Neuron (in vitro differentiated cells): ENCODE measurements around the gene FXYD5.

Source experiments
- H2AFZ ChIP-seq: one replicate; pipeline ENCODE4 v1.6.1; 2013; ENCODE audit warnings: low read depth, mild to moderate bottlenecking, inconsistent platforms, low read length, moderate library complexity
- H3K27me3 ChIP-seq: one replicate; pipeline ENCODE4 v1.6.1; 2013; ENCODE audit warnings: low read length; ENCODE audit not compliant: insufficient read depth
- H3K36me3 ChIP-seq: one replicate; pipeline ENCODE4 v1.6.1; 2013; ENCODE audit warnings: low read length; ENCODE audit not compliant: insufficient read depth
- H3K4me1 ChIP-seq: one replicate; pipeline ENCODE4 v1.6.1; 2013; ENCODE audit warnings: low read length; ENCODE audit not compliant: insufficient read depth
- H3K4me3 ChIP-seq: 2 replicates; pipeline ENCODE4 v1.5.1; 2013; ENCODE audit warnings: mild to moderate bottlenecking, low read length, moderate library complexity
- H3K9me3 ChIP-seq: one replicate; pipeline ENCODE4 v1.6.1; 2013; ENCODE audit warnings: low read length

The FXYD5 gene

DNA sequence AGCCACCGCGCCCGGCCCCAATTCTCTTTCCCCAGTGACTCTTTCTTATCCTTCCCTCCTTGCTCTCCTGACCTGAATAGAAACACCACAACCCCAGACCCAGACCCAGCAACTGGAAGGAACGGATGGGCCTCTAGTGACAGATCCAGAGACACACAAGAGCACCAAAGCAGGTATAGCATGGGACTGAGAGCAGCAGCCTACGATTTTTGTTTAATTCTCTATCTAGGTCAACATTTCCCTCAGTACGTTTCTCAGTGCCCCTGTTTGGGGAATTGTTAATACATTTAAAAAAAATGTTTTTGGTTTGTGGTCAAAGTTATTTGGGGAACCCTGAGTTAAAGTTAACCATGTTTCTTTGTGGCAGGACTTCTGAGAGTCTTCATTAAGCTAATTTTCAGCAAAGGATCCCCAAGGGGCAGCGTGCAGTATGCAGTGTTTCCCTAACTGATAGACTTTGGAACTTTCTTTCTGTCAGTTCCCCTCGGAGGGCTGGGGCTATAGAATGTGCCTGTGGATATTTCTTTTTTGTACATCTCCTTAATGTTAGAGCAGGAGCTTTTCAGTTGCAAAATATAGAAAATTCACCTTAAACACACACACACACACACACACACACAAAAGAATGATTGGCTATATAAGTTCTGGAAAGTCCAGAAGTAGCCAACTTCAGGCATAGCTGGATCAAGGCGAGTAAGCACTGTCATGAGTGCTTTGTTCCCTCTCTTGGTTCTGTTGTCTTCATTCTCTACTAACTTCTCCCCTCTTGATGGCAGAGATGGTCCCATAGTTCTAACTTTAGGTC is 6.3 kb downstream of the FXYD5 start:
- Histone ChIP-seq H3K27me3 (peaks cover 12% of the 10 kb centered on the region), H3K4me3 (no peak overlapping the region), H3K36me3 (no peaks in the 10 kb centered on the region), H3K4me1 (peaks cover 20% of the 10 kb centered on the region), H3K9me3 (peaks cover 3% of the 10 kb centered on the region), H2AFZ (no peak overlapping the region)

- Histone ChIP-seq H3K36me3 (no peaks in the 10 kb centered on the region), H3K27me3 (peaks cover 7% of the 10 kb centered on the region), H3K4me1 (peaks cover 23% of the 10 kb centered on the region), H3K4me3 (no peak overlapping the region), H3K9me3 (peaks cover 3% of the 10 kb centered on the region), H2AFZ (no peak overlapping the region)
Measured at GRCh38 chr19:35161434-35161743, 6.9 kb downstream of the FXYD5 start.

DNA sequence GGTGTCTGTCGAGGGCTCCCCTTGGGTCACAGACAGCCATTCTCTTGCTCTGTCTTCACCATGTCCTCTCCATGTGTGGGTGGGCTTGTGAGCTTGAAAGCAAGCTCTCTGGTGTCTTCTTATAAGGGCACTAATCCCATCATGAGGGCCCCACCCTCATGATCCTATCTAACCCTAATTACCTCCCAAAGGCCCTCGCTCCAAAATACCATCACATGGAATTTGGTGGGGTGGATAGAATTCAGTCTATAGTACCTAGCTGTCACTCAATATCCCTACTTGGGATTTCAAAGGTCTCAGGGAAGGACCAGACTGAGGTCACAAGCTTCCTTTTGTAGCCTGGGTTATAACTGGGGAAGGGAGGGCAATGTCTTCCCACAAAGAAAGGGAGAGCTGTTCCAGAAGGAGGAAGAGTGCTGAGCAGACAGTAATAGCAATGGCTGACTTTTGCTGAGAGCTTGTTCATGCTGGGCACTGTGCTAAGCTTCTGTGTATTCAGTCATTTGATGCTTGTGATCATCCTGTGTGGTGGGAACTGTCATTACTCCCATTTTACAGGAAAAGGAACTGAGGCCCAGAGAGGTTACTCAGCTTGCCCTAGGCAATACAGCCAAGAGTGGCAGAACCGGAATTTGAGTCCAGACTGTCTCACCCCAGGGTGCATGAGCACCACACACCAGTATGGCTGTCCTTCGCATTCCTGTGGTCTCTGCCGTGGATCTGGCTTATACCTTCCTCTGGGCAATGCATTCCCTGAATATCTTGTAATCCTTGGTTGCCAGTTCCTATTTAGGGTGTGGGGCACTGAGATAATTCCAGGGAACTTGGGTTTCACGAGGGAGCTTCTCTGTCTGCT is 8.2 kb downstream of the FXYD5 start:
- Histone ChIP-seq H2AFZ (no peak overlapping the region), H3K4me1 (peaks cover 25% of the 10 kb centered on the region), H3K9me3 (peaks cover 3% of the 10 kb centered on the region), H3K36me3 (no peaks in the 10 kb centered on the region), H3K4me3 (no peak overlapping the region), H3K27me3 (peaks cover 2% of the 10 kb centered on the region)

- Histone ChIP-seq H3K4me1 (peaks cover 25% of the 10 kb centered on the region), H3K36me3 (no peaks in the 10 kb centered on the region), H3K4me3 (no peak overlapping the region), H3K27me3 (no peaks in the 10 kb centered on the region), H2AFZ (no peak overlapping the region), H3K9me3 (peaks cover 3% of the 10 kb centered on the region)
Measured at GRCh38 chr19:35164418-35164817, 9.9 kb downstream of the FXYD5 start.

DNA sequence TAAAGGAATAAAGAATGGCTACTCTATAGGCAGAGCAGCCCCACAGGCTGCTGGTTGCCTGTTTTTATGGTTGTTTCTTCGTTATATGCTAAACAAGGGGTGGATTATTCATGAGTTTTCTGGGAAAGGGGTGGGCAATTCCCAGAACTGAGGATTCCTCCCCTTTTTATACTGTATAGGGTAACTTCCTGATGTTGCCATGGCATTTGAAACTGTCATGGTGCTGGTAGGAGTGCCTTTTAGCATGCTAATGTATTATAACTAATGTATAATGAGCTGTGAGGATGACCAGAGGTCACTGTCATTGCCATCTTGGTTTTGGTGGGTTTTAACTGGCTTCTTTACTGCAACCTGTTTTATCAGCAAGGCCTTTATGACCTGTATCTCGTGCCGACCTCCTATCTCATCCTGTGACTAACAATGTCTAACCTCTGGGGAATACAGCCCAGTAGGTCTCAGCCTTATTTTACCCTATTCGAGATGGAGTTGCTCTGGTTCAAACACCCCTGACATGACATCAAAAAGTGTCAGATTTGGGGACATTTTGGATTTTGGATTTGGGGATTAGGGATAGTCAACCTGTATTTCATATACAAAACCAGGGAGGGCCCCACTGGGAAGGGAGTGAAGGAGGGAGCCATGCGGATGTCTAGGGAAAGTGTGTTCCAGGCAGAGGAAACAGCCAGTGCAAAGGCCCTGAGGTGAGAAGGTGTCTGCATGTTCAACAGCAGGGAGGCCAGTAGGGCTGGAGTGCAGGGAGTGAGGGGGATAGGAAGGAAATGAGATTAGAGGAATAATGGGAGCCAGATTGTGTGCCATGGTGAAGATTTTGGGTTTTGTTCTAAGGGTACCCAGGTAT is 10.9 kb downstream of the FXYD5 start:
- H3K9me3 ChIP-seq: peaks cover 3% of the 10 kb centered on the region
- no peaks in the 10 kb centered on the region for H3K36me3 ChIP-seq
- no peaks in the 10 kb centered on the region for H3K27me3 ChIP-seq
- H3K4me1 ChIP-seq: peaks cover 25% of the 10 kb centered on the region
- no peak overlapping the region for H2AFZ ChIP-seq
- peak overlapping the region; percentile 21 for H3K4me3 ChIP-seq

DNA sequence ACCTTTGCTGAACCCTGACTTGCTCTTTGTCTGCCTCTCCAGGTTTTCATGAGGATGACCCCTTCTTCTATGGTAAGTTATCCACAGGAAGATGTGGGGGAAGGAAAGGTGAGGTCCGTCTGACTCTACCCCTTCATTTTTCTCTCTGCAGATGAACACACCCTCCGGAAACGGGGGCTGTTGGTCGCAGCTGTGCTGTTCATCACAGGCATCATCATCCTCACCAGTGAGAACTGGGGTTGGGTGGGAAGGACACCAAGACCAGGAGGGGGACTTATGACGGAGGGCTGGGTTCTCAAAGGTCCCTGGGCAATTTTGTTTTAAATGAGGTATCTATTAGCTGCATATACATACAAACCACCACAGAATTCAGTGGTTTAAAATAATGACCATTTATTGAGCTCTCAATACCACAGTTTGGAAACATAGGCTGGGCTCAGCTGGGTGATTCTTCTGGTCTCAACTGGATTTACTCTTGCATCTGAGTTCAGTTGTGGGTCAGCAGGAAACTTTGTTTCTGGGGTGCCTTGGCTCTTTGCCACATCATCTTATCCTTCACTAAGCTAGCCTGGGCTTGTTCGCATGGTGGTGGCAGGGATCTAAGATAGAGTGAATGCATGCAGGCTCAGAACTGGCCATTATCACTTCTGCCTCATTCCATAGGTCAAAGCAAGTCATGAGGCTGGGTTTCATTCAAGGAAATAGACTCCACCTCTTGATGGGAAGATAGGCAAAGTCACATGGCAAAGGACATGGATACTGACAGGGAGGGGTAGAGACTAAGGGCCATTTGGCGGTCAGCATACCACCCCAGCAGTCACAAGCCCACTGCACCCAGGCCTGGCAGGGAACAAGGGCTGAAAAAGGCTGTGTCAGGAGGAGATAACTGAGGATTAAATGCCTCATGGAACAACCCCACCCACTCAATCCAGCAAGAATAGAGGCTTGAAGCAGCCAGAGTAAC is 11.8 kb downstream of the FXYD5 start:
- peaks cover 3% of the 10 kb centered on the region for H3K9me3 ChIP-seq
- H3K4me1 ChIP-seq: peaks cover 25% of the 10 kb centered on the region
- no peaks in the 10 kb centered on the region for H3K36me3 ChIP-seq
- no peak overlapping the region for H2AFZ ChIP-seq
- H3K27me3 ChIP-seq: no peaks in the 10 kb centered on the region
- no peak overlapping the region for H3K4me3 ChIP-seq

- peaks cover 2% of the 10 kb centered on the region for H3K9me3 ChIP-seq
- H2AFZ ChIP-seq: no peak overlapping the region
- H3K4me1 ChIP-seq: peaks cover 25% of the 10 kb centered on the region
- H3K4me3 ChIP-seq: no peak overlapping the region
- no peaks in the 10 kb centered on the region for H3K27me3 ChIP-seq
- no peaks in the 10 kb centered on the region for H3K36me3 ChIP-seq
Measured at GRCh38 chr19:35167251-35168119, 12.9 kb downstream of the FXYD5 start.

DNA sequence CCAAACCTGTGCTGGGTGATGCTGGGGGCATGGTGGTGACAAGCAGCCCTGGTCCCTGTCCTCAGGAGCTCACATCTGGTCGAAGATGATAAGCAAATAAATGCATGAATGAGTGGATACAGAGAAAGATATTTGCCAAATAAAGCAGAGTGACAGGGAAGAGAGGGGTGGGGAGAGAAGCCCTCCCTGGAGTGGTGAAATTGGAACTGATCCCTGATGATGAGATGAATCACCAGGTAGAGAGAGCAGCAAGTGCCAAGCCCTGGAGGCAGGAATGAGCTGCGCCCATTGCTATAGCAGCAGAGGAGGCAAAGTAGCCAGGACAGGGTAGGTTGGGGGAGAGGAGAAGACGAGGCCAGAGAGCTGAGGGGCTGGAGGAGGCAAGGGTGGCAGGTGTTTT is 13.7 kb downstream of the FXYD5 start:
- peaks cover 2% of the 10 kb centered on the region for H3K9me3 ChIP-seq
- no peaks in the 10 kb centered on the region for H3K36me3 ChIP-seq

GRCh38 chr19:35169221-35169995 is 14.9 kb downstream of the FXYD5 start:
- H3K9me3 ChIP-seq: peaks cover 3% of the 10 kb centered on the region
- no peaks in the 10 kb centered on the region for H3K27me3 ChIP-seq
- H3K4me1 ChIP-seq: peaks cover 16% of the 10 kb centered on the region
- H2AFZ ChIP-seq: no peak overlapping the region
- H3K4me3 ChIP-seq: no peak overlapping the region
- H3K36me3 ChIP-seq: no peaks in the 10 kb centered on the region

More for the DNA sequence above, 13.7 kb downstream of the FXYD5 start:
- Histone ChIP-seq H2AFZ (no peak overlapping the region), H3K4me1 (peaks cover 25% of the 10 kb centered on the region), H3K4me3 (no peak overlapping the region), H3K27me3 (no peaks in the 10 kb centered on the region)

GRCh38 chr19:35170359-35171061 is 16.0 kb downstream of the FXYD5 start:
- peaks cover 3% of the 10 kb centered on the region for H3K9me3 ChIP-seq

More at GRCh38 chr19:35170359-35171061, 16.0 kb downstream of the FXYD5 start:
- Histone ChIP-seq H2AFZ (no peak overlapping the region), H3K4me3 (no peak overlapping the region), H3K36me3 (no peaks in the 10 kb centered on the region), H3K27me3 (no peaks in the 10 kb centered on the region), H3K4me1 (peaks cover 9% of the 10 kb centered on the region)
